ENCODE data around the gene PRDM16. TPM values are rescaled to one million over a fixed set of nuclear protein-coding genes. Genes with fewer than 3 reads are reported as not detected.

The PRDM16 gene
- total RNA-seq, 1 donor: 6.5 TPM

DNA sequence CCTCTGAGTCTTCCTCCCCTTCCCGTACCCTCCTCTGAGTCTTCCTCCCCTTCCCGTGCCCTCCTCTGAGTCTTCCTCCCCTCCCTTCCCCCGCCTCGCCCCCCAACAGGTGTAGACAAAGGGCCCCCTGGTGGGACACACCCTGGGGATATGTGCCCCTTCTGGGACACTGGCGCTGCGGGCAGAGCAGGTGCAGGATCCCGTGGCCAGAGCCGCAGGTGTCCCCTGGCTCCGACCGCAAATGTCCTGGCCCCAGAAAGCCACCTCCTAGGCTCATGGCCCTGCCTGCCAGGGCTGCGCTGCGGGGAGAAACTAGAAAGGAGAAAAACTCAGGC lies 334.0 kb downstream of the PRDM16 start:
- DNase-seq (ENCODE audit: insufficient read length, low spot score, missing footprints): no peak

DNA sequence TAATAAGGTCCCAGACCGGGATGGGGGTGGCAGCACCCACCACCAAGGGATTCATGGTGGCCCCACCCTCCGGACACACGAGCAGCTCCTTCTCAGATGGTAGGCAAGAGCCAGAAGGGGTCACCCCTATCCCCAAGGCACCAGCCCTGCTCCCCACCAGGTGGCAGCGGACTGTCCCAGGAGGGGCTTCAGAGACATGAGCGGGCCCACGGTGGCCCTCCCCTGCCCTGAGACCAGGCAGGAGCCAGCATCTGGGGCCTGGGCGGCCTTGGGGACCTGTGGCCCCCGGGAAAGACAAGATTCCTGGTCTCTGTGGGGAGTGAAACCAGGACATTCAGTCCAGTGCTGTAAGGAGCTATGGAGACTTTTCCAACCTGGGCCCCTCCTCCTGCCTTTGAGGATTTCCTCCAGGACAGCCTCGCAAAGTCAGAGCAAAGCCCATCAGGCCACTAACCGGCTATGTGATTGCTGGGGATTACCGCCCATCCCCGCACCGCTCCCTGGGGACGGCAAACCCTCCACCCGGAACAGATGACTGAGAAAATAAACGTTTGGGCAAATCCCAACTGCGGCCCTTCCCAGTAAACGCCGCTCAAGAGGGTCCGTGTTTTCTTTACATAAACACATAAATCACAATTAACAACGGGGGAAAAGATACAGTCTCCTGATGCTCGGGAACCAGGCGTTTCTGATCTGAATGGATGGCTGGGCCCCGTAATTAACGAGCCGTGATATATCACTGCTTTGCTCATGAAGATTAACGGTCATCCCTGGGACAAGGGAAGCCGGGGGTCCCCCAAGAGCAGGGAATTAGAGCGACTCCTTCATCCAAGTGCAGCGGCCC lies 334.6 kb downstream of the PRDM16 start:
- Histone ChIP-seq H3K36me3 (ENCODE audit: insufficient read depth, low read length) (no peaks in the 10 kb centered on the region), H3K4me1 (ENCODE audit: insufficient read depth, low read length) (peaks cover 14% of the 10 kb centered on the region), H3K27me3 (ENCODE audit: insufficient read depth, low read length) (no peaks in the 10 kb centered on the region), H3K27ac (ENCODE audit: low read depth, low read length) (no peak overlapping the region), H3K4me3 (ENCODE audit: insufficient read depth, low read length) (no peak overlapping the region), H4K20me1 (ENCODE audit: insufficient read depth, low read length) (no peaks in the 10 kb centered on the region), H3K79me2 (ENCODE audit: insufficient read depth, low read length) (no peaks in the 10 kb centered on the region), H3K4me2 (ENCODE audit: insufficient read depth, low read length) (no peak overlapping the region), H2AFZ (ENCODE audit: low read length) (no peak overlapping the region), H3K9me3 (ENCODE audit: low read depth, low read length) (no peaks in the 10 kb centered on the region)
- TF ChIP-seq, protein P1, sequence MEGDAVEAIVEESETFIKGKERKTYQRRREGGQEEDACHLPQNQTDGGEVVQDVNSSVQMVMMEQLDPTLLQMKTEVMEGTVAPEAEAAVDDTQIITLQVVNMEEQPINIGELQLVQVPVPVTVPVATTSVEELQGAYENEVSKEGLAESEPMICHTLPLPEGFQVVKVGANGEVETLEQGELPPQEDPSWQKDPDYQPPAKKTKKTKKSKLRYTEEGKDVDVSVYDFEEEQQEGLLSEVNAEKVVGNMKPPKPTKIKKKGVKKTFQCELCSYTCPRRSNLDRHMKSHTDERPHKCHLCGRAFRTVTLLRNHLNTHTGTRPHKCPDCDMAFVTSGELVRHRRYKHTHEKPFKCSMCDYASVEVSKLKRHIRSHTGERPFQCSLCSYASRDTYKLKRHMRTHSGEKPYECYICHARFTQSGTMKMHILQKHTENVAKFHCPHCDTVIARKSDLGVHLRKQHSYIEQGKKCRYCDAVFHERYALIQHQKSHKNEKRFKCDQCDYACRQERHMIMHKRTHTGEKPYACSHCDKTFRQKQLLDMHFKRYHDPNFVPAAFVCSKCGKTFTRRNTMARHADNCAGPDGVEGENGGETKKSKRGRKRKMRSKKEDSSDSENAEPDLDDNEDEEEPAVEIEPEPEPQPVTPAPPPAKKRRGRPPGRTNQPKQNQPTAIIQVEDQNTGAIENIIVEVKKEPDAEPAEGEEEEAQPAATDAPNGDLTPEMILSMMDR (IDR thresholded peaks at IDR 0.05; ENCODE audit: extremely low read depth, low read depth, low read length): peak; percentile 31
- DNase-seq (ENCODE audit: insufficient read length, low spot score, missing footprints): no peak

More for the DNA sequence above, 334.0 kb downstream of the PRDM16 start:
- Histone ChIP-seq H3K79me2 (ENCODE audit: insufficient read depth, low read length) (no peaks in the 10 kb centered on the region), H2AFZ (ENCODE audit: low read length) (no peak overlapping the region), H3K27me3 (ENCODE audit: insufficient read depth, low read length) (no peaks in the 10 kb centered on the region), H3K4me1 (ENCODE audit: insufficient read depth, low read length) (peaks cover 14% of the 10 kb centered on the region), H3K9me3 (ENCODE audit: low read depth, low read length) (no peaks in the 10 kb centered on the region), H3K4me3 (ENCODE audit: insufficient read depth, low read length) (no peak overlapping the region), H3K27ac (ENCODE audit: low read depth, low read length) (no peak overlapping the region), H3K4me2 (ENCODE audit: insufficient read depth, low read length) (no peak overlapping the region), H3K36me3 (ENCODE audit: insufficient read depth, low read length) (no peaks in the 10 kb centered on the region), H4K20me1 (ENCODE audit: insufficient read depth, low read length) (no peaks in the 10 kb centered on the region)
- TF ChIP-seq, protein P1 (IDR thresholded peaks at IDR 0.05; ENCODE audit: extremely low read depth, low read depth, low read length): no peak

DNA sequence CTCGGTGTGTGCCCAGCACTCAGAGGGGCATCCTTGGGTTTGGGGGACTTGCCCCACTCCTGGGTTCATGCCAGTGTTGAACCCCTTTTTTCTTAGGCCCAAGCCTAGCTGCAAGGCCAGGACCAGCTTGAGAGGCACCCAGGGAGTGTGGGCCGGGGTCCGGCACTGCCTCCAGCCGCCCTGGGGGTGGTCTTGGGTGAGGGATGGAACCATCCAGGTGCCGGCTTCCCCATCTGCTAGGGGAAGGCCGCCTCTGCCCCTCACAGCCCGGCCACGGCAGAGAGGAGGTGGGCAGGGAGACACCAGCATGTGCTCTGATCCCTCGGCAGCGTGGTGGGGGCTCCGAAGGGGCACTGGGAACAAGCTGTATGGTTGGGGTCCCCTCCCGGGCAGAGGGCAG lies 335.3 kb downstream of the PRDM16 start:
- Histone ChIP-seq H3K4me1 (ENCODE audit: insufficient read depth, low read length) (peaks cover 14% of the 10 kb centered on the region), H3K9me3 (ENCODE audit: low read depth, low read length) (no peaks in the 10 kb centered on the region), H3K4me2 (ENCODE audit: insufficient read depth, low read length) (no peak overlapping the region), H4K20me1 (ENCODE audit: insufficient read depth, low read length) (no peaks in the 10 kb centered on the region), H3K27ac (ENCODE audit: low read depth, low read length) (no peak overlapping the region), H3K27me3 (ENCODE audit: insufficient read depth, low read length) (no peaks in the 10 kb centered on the region), H3K4me3 (ENCODE audit: insufficient read depth, low read length) (no peak overlapping the region), H3K36me3 (ENCODE audit: insufficient read depth, low read length) (no peaks in the 10 kb centered on the region), H3K79me2 (ENCODE audit: insufficient read depth, low read length) (no peaks in the 10 kb centered on the region), H2AFZ (ENCODE audit: low read length) (no peak overlapping the region)
- TF ChIP-seq, protein P1 (IDR thresholded peaks at IDR 0.05; ENCODE audit: extremely low read depth, low read depth, low read length): no peak
- no peak for DNase-seq (ENCODE audit: insufficient read length, low spot score, missing footprints)

DNA sequence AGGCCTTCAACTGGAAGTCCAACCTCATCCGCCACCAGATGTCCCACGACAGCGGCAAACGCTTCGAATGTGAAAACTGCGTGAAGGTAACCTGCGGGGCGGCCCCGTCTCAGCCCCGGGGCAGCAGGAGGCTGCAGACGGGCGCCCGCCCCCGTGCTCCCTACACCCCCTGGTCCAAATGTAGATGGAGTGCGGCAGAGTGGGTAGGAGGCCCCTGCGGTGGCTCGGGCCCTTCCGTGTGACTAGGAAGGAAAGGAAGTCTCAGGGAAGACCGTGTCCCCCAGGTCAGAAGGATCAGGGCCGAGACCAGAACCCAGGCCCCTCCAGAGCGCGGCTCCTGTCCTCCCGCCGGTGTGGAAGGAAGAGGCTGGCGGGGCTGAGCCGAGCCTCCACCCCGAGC lies 335.8 kb downstream of the PRDM16 start:
- TF ChIP-seq, protein P1 (IDR thresholded peaks at IDR 0.05; ENCODE audit: extremely low read depth, low read depth, low read length): no peak
- H3K9me3 ChIP-seq (ENCODE audit: low read depth, low read length): no peaks in the 10 kb centered on the region
- no peaks in the 10 kb centered on the region for H4K20me1 ChIP-seq (ENCODE audit: insufficient read depth, low read length)
- DNase-seq (ENCODE audit: insufficient read length, low spot score, missing footprints): no peak
- no peak overlapping the region for H2AFZ ChIP-seq (ENCODE audit: low read length)
- no peak overlapping the region for H3K27ac ChIP-seq (ENCODE audit: low read depth, low read length)
- peaks cover 13% of the 10 kb centered on the region for H3K4me1 ChIP-seq (ENCODE audit: insufficient read depth, low read length)
- H3K4me3 ChIP-seq (ENCODE audit: insufficient read depth, low read length): no peak overlapping the region
- no peak overlapping the region for H3K4me2 ChIP-seq (ENCODE audit: insufficient read depth, low read length)
- H3K36me3 ChIP-seq (ENCODE audit: insufficient read depth, low read length): no peaks in the 10 kb centered on the region
- H3K27me3 ChIP-seq (ENCODE audit: insufficient read depth, low read length): no peaks in the 10 kb centered on the region
- no peaks in the 10 kb centered on the region for H3K79me2 ChIP-seq (ENCODE audit: insufficient read depth, low read length)

Measured in osteoblast (primary cell).